GM21529 (cell line): Measurements from ENCODE around the gene MRPL49.
A peak's percentile ranks its signal among the peaks of the same experiment; 100 is the strongest.
"Not testable (repeated sequence)": the region's sequence is repeated elsewhere in the genome, so short reads cannot be mapped to it uniquely, and the experiment has no call there.

Experiments
- ATAC-seq: cut with Tn5 transposase; IDR thresholded peaks from one replicate; pipeline ENCODE4 v1.9.1; 2021; ENCODE audit not compliant: unreplicated experiment

MRPL49 gene

DNA sequence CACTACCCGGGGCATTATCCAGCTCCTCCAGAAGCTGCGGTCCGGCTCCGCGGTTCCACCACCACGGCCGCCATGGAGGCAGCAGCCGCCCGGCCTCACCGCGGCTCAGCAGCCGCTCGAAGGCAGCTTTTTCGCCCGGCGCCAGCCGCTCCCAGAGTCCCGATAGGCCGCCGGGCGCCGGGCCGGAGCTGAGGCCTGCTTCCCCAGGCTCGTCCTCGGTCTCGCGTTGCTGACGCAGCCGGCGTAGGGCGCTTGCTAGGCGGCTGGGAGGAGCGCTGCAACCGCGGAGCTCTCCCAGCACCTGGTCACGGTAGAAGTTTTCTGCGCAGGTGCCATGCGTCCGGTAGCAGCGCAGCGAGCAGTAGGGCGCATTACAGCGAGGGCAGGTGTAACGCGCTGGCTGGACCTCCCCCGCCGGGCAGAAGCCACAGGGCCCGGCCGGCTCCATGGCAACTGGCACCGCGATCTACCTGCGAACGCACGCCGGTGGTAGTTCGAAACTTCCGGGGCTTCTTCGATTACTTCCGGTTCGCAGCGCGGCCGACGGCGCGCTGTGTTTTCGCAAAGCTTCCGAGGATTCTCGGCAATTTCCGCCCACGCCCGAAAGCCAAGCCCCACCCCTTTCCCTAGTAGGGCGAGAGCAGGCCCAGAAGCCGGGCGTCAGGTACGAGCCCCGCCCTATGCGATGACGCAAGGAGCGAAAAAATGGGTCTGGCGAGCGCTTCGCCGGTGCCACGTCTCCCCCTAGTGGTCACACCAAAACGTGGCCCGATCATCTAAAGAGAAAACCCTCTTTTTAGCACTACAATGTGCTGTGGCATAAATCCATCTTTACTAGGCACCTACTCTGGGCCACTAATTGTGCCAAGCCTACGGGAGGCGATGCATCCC, 4.7 kb upstream of the MRPL49 start, which contains the start of gene ZNHIT2:
Gene ZNHIT2 (minus strand): TSS at position 496 of the 891 bp plus-strand sequence. CDS start 48 bp downstream, at position 448.
- peak; percentile 48 for ATAC-seq

DNA sequence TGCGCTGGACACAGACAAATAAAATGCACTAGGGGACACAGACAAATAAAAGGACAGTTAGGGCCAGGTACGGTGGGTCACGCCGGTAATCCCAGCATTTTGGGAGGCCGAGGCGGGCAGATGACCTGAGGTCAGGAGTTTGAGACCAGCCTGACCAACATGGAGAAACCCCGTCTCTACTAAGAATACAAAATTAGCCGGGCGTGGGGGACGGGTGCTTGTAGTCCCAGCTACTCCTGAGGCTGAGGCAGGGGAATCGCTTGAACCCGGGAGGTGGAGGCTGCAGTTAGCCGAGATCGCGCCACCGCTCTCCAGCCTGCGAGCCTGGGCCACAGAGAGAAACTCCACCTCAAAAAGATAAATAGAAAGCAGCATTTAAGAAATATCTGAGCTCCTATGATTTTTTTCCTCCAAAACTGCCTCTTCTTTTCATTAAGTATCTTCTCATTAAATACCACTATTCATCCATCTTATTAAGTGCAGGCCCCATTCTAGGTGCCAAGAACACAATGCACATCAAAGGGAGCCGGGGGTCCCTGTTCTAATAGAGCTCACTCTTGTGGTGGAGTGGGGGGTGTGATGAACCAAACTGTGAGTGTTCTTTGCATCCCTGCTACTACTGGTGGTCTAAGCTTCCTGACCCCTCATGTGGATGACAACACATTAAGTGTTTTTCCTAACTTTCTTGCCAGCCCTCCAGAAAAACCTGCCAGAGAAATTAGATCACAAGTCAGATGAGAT, 3.9 kb upstream of the MRPL49 start:
- no peak for ATAC-seq

- not testable (repeated sequence) for ATAC-seq
These were observed 3.0 kb upstream of the MRPL49 start for GRCh38 chr11:65118891-65119669.

- no peak for ATAC-seq
These were observed 2.5 kb upstream of the MRPL49 start for GRCh38 chr11:65119670-65119995.

- no peak for ATAC-seq
These were observed 1.3 kb upstream of the MRPL49 start for GRCh38 chr11:65120831-65121230.

GRCh38 chr11:65121447-65121864, 665 bp upstream of the MRPL49 start:
- ATAC-seq: no peak

GRCh38 chr11:65124480-65125196, 2.5 kb downstream of the MRPL49 start:
- ATAC-seq: no peak

GRCh38 chr11:65125197-65126056, 3.3 kb downstream of the MRPL49 start:
- ATAC-seq: no peak

GRCh38 chr11:65126624-65127274, 4.6 kb downstream of the MRPL49 start:
- ATAC-seq: no peak

- no peak for ATAC-seq
These were observed 5.5 kb downstream of the MRPL49 start for GRCh38 chr11:65127473-65128181.

DNA sequence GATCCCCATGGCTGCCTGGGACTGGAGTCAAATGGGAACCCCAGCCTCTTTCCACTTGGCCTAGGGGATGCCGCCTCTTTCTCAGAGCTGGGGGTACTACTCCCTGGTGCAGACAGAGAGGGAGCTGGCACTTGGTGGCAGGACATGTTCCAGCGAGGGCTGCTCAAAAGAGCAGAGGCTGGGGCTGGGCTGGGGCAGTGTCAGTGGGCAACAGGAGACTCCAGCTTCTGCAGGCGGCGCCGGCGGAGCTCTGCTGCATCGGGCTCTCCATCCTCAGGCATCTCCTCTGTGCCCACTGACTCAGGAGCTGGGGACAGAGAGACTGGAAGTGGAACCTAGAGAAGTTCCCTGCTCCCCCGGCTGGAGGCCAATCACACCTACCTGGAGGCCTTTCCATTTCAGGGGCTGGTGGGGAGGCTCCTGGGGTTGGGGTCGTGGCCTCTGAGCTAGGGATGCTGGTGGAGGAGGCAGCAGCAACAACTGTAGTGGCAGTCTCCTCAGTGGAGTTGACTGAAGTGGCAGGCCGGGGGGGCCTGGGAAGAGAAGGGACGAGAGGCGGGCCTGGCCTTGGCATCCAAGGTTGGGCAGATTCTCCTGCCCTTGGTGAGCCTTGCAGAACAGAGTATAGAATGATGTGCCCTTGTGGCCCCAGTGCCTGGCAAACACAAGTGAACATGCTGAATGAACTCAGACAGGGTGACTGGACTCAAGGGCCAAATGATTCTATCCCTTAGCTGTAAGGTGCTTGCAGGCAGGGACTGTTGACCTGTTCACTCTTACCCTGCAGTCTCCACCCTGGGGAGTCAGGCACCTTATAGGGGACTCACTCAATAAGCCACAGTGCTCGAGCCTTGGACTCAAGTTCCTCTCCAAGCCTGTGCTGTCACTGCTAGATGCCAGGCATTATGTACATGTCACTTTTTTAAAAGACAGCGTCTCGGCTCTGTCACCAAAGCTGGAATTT, 6.3 kb downstream of the MRPL49 start:
- no peak for ATAC-seq

DNA sequence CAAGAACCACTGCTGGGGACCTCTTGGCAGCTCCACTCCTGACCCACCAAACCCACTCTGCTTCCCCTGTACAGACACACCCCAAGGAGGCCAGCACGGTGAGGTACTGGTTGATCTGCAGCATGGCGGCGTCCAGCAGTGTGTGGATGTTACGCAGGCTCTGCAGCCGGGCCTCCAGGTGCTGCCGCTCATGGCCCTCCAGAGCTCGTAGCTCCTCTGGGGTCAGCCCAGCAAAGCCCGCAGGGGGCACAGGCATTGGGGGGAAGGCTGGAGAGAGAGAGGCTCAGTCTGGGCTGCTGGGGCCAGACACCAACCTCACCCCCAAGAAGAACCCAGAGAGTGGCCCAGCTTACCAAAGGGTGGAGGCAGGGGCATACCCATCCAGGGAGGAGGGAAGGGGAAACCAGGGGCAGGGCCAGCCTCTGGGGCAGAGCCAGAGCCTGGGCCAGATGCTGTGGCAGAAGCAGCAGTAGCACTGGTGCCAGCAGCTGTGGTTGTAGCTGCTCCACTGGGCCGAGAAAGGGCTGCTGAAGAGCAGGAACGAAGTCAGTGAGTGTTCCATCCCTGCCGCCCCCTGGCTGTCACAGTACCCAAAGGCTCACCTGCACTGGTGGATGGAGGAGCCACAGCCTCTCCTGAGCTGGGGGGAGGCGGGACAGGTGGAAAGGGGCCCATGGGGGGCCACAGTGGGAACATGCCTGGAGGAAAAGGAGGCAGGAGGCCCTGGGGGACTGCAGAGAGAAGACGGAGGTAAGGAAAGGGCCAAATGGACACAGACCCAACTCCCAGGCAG, 7.7 kb downstream of the MRPL49 start:
- ATAC-seq: no peak

DNA sequence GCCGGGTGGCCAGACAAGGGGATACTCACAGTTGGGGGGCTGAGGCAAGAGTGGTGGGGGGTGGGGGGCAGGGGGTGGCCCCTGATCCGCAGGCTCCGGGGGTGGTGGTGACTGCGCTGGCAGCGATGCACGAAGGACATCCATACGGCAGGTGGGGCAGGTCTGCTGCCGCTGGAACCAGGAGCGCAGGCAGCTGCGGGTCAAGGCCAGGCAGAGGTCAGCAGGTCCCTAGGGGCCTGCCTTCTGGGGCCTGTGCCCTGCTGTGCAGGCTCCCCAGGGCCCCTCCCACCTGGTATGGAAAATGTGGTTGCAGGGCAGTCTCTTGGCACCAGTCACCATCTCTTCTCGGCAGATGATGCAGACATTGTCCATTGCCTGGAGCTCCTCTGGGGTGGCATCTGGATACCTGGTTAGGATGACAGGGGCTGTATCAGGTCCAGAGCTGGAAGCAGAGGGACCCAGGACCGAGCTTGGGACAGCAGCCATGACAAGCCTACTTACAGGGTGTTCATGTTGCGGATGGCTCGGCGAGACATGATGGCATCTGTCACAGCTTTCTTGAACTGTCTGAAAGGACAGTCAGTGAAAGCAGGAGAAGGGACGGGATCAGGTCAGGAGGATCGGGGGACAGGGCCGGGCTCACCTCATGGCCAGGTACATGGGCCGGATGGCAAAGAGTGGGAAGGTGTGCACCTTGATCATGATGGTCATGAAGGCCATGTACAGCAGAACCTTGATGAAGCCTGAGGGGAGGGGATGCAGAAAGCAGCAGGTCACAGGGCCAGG, 8.7 kb downstream of the MRPL49 start:
- ATAC-seq: no peak

- no peak for ATAC-seq
These were observed 9.3 kb downstream of the MRPL49 start for GRCh38 chr11:65131417-65131776.

DNA sequence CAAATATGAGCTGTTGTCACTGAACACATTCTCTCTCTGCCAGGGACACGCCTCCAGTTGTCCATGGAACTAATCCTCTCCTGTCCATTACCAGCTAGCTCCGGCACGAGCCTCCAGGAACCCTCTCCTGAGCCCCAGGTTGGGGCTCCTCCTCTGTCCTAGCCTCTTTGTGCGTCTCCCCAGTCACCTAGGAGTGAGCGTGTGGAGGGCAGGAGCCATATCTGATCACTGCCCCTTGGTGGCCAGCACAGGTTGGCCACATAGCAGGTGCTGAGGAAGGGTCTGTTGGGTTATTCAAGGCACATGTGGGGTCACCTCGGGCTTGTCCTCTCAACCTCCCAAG, 9.7 kb downstream of the MRPL49 start:
- no peak for ATAC-seq
